ENCODE data around the gene STMN1.

STMN1 gene

GRCh38 chr1:25867210-25867991 is 38.8 kb downstream of the STMN1 start:
- DNase-seq: no peak

GRCh38 chr1:25866288-25866687 is 39.9 kb downstream of the STMN1 start:
- DNase-seq: no peak

GRCh38 chr1:25864434-25864833 is 41.8 kb downstream of the STMN1 start:
- DNase-seq: no peak

GRCh38 chr1:25863486-25864262 is 42.5 kb downstream of the STMN1 start:
- no peak for DNase-seq

- no peak for DNase-seq
Measured at GRCh38 chr1:25862785-25863485, 43.3 kb downstream of the STMN1 start.

- DNase-seq: peak; percentile 31 to 53
Measured at GRCh38 chr1:25861316-25862286, 44.6 kb downstream of the STMN1 start.

GRCh38 chr1:25858906-25859789 is 47.1 kb downstream of the STMN1 start, which contains the start of gene AUNIP:
AUNIP (minus strand) TSS chr1:25859457; CDS start chr1:25859357, 100 bp downstream.
- DNase-seq: peak; percentile 94 to 96

- peak in 1 of 2 donors; percentile 15 for DNase-seq
Measured at GRCh38 chr1:25858494-25858893, 47.7 kb downstream of the STMN1 start.

DNA sequence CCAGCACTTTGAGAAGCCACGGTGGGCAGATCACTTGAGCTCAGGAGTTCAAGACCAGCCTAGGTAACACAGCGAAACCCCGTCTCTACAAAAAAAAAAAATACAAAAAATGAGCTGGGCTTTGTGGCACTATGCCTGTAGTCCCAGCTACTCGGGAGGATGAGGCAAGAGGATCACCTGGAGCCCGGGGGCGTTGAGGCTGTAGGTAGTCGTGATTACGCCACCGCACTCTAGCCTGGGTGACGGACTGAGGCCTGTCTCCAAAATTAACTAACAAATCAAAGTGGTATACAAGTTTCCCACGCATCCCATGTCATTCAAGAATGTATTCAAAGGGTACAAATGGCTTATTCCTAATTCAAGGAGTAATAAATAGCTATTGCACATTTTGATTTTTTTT is 49.4 kb downstream of the STMN1 start:
- no peak for DNase-seq

DNA sequence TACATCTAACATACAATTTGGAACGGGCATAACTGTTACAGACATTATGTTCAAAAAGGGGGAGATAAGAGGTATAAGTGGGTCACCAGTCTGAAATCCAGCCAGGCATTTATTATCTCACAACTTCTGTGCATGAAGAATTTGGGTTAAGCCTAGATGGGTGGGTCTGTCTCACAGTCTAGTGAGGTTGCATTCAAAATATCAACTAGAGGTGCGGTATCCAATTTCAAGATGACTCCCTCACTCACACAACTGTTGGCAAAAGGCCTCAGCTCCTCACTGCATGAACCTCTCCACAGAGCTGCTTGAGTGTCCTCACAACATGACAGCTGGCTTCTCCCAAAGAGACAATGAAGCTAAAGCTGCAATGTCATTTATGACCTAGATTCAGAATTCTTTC is 51.7 kb downstream of the STMN1 start:
- DNase-seq: no peak

All from inflammatory macrophage (primary cell).